ENCODE data around the gene LRRFIP2. TPM values are rescaled to one million over a fixed set of nuclear protein-coding genes. Genes with fewer than 3 reads are reported as not detected.
"Not testable (repeated sequence)": the region's sequence is repeated elsewhere in the genome, so short reads cannot be mapped to it uniquely, and the experiment has no call there.

LRRFIP2 gene, protein sequence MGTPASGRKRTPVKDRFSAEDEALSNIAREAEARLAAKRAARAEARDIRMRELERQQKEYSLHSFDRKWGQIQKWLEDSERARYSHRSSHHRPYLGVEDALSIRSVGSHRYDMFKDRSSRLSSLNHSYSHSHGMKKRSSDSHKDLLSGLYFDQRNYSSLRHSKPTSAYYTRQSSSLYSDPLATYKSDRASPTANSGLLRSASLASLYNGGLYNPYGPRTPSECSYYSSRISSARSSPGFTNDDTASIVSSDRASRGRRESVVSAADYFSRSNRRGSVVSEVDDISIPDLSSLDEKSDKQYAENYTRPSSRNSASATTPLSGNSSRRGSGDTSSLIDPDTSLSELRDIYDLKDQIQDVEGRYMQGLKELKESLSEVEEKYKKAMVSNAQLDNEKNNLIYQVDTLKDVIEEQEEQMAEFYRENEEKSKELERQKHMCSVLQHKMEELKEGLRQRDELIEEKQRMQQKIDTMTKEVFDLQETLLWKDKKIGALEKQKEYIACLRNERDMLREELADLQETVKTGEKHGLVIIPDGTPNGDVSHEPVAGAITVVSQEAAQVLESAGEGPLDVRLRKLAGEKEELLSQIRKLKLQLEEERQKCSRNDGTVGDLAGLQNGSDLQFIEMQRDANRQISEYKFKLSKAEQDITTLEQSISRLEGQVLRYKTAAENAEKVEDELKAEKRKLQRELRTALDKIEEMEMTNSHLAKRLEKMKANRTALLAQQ
- 56.2 TPM for polyA plus RNA-seq (2013, experiment 1 of 2; ENCODE audit: insufficient read length)
- polyA plus RNA-seq (2013, experiment 2 of 2; ENCODE audit: insufficient read length): 63.4 TPM

DNA sequence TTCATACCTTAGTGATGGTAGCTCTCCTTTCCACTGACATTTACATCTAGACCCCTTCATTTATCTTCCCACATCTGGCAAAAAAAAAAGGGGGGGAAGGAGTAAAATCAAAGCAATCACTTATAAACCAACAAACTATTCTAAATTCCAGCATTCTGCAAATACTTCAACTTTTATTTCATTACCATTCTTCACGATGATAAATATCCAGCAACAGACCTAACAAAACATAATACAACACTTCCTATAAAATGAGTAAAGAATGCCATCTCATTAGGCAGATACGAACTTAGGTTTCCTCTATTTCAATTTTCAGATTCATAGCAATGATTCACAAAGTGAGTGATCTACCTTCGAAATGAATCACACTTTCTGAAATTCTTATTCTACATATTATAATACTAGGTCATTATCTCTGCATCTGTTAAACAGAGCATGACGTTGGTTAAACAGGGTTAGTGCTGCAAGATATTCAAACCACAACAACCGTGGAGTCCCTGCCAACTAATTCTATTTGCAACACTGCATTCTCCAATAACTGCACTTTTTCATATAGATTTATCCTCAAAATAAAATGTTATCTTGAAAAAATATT is at the start of gene LRRFIP2:
LRRFIP2 (minus strand) TSS at position 51 of the 595 bp plus-strand sequence. CDS start 25,599 bp downstream, outside the sequence.
- DNase-seq: peak; percentile 51

DNA sequence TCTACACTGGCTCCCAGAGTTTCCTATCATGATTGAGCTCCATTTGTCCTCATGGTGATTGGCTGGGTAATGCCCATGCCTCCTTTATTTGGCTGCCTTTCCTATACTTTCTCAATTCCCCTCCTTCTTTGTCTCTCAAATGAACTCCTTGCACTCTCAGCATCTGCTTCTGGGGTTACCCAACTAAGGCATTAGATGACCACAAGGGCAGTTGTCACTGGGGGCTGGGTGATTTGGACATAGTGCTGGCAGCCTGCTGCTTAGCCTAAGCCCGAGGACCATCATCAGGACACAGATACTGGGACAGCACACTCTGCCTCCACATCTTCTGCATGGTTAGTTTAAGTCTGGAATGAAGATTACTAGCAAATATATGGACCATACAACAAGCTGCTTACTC is 49.2 kb upstream of the LRRFIP2 start:
- DNase-seq: no peak

DNA sequence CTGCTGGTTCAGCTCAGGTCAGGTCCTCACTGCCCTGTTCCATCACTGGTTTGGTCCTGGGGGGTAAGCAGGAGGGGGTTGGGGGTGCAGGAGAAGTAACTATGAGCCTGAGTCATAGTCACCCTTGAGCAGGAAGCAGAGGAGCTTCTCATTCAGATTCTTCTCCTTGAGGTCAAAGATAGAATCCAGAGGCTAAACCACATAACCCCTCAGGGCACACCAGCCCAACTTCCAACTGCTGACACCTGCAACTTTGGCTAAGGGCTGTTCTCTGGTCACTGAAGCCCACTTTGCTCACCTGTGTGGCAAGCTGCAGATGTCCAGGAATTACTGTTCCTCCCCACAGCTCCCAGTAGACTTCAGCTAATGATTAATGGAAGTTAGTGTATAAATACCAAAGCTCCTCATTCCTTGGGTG is 48.8 kb upstream of the LRRFIP2 start:
- DNase-seq: peak; percentile 25

DNA sequence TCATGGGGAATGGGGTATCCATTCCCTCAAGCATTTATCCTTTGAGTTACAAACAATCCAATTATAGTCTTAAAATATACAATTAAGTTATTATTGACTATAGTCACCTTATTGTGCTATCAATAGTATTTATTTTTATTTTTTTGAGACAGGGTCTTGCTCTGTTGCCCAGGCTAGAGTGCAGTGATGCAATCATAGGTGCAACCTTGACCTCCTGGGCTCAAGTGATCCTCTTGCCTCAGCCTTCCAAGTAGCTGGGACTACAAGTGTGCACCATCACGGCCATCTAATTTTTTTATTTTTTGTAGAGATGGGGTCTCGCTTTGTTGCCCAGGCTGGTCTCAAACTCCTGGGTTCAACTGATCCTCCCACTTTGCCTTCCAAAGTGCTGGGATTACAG is 48.2 kb upstream of the LRRFIP2 start:
- DNase-seq: not testable (repeated sequence)

DNA sequence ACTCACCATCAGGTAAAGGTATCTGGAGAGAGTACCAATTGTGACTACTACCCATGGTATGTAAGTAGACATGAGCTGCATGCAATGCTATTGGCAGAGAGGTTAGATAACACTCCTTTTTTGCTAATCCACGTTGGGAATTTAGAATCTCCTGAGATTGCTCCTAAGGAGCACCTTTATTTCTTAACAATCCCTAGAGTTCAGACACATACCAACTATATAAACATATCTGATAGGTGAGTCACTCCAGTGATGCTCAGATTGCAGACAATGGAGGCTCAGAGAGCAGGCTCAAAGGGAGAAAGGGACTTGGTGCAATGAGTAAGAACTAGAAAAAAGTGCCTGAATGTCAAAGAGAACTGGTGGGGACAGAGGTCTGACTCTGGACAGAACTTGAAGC is 47.0 kb upstream of the LRRFIP2 start:
- DNase-seq: peak; percentile 72

DNA sequence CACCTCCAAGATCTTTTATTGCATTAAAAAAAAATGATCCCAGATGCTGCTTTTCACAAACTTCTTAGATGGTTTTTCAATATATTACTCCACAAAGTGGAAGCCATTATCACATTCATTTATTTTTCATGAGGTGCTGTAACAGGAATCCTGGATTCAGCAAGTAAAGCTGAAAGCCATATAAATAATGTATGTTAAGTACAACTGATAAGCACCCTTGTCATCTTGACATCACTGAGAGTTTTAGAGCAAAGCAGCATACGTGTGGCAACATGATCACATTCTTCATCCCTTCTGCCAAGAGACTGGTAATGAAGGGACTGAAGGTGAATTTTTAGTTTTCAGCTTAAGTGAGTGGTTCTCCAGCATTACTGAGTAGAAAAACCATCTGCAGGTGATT is 44.9 kb upstream of the LRRFIP2 start:
- DNase-seq: no peak

DNA sequence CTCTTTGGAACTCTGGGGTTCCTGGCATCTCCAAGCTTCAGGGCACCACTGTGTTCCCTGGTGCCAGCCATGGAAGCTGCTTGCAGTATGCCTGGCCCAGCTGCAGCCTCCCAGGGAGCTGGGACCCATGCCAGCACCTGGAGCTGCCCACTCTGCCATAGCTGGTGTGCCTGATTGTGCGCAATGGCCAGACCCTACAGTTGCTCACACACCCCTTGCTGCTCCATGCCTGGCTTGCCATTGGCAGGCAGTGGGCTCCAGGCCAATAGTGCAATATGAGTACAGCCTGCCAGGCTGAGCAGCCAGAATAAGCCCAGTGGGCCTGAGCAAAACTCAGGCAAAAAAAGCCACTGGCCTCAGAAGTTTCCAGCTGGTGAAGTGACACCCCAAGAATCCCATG is 43.8 kb upstream of the LRRFIP2 start:
- no peak for DNase-seq

DNA sequence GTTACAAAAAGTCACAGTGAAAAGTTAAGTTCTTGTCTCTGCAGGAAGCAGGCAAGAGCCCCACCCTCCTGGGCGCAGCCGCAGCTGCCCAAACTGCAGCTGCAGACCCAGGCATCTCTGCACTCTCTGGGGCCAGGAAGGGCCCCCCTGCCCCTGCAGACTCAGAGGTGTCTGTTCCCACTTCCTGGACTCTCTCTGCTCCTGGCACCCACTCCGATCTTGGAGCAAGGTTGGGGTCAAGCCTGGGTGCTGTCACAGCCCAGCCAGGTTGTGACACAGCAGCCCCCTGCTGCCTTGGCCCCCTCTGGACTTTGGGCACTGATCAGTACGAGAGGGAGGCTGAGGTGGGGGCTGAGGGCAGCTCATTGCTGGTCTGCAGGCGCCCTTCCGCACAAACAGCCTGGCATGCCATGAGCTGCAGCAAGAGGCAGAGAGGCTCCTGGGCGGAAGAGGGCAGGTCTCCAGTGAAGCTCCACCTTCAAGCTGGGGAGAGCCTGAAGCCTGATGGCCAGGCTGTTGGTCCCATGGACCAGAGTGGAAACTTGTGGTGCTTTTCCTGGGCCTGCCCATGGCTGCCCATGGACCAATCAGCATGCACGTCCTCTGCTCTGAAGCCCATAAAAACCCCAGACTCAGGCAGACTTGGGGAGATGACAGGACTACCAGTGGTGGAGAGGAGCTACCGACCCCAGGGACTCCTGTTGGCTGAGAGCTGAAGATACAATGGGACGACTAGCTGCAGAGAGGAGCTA is 42.9 kb upstream of the LRRFIP2 start:
- DNase-seq: no peak

DNA sequence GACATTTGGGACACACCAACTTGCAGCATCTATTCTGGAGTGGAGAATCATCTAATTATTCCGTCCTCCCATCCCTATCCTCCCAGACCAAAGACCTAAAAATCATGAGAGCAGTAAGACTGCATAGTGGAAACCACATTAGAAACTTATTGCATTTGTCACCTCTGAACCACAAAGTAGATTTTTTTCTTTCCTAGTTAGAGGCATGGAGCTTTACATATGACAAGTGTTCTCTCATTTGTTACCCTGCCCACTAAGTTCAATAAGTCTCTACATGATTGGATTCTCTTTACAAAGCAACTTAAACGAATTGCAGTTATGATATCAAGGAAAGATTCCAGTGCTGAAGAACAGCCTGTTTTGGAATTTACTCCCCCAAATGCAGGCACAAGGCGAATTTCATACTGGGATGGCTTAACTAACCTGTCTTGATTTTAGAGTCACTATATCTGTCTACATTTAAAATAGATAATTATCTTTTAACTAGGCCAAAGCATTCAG is 42.3 kb upstream of the LRRFIP2 start:
- no peak for DNase-seq

DNA sequence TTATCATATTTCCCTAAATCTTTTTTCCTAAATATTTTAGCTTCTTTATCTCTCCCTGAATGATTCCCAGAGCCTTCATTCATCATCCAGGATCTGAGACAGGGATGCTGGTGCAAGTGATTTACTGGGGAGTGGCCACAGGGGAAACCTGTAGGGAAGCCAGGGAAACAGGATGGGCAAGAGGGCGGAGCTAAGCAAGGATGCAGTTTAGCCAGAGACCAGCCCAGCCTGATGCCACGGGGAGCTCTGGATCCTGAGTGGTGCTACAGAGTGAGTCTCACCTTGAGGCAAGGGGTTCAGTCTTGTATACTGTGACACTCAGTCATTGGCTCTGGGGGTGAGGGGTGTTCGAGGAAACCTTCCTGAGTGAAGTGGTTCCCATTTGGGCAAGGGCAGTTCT is 39.7 kb upstream of the LRRFIP2 start:
- DNase-seq: no peak

DNA sequence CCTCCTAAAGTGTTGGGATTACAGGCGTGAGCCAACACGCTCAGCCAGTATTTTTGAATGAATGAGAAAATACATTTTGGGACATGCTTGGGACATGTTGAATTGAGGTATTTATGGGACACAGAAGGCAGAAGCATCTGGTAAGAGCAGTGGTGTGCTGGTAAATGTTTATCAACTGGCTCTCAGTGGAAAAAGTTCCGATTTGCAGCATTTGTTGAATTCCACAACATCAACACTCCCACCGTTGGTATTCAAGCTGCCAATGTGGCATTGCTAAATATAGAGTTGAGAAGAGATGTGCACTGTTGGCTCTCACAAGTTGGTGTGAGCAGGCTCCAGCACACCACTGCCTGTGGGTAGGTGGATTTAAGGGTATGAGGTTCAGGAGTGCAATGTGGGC is 35.8 kb upstream of the LRRFIP2 start:
- peak; percentile 80 for DNase-seq

DNA sequence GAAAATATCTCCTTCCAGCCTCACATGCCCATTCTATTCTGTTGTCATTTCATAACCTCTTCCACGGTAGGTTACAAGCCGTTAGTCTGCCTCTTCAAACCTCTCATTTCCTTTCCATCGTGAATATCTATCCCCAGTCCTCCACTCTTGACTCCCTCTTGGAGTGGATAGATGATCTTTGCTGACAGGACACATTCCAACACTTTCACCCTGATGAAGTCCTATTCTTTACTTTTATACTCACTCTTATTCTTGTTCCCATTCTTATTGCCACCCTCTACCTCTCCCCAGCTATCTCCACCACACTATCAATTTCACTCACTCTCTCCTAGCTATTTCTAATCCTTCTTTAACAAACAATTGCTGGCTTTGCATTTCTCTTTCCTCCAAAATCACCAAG is 34.2 kb upstream of the LRRFIP2 start:
- DNase-seq: not testable (repeated sequence)

DNA sequence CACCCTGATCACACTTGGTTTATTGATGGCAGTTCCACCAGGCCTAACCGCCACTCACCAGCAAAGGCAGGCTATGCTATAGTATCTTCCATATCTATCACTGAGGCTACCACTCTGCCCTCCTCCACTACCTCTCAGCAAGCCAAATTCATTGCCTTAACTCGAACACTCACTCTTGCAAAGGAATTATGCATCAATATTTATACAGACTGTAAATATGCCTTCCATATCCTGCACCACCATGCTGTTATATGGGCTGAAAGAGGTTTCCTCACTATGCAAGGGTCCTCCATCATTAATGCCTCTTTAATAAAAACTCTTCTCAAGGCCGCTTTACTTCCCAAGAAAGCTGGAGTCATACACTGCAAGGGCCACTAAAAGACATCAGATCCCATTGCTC is 33.6 kb upstream of the LRRFIP2 start:
- not testable (repeated sequence) for DNase-seq

DNA sequence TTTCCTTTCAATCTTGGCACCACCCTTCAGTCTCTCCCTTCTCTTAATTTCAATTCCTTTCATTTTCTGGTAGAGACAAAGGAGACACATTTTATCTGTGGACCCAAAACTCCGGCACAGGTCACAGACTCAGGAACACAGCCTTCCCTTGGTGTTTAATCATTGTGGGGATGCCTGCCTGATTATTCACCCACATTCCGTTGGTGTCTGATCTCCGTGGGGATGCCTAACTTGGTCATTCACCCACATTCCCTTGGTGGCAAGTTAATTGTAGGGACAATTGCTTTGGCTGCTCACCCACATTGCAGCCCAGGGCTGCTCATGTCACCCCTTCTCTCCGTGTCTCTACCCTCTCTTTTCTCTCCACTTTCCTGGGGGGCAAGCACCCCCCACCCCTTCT is 31.7 kb upstream of the LRRFIP2 start:
- peak; percentile 85 for DNase-seq

DNA sequence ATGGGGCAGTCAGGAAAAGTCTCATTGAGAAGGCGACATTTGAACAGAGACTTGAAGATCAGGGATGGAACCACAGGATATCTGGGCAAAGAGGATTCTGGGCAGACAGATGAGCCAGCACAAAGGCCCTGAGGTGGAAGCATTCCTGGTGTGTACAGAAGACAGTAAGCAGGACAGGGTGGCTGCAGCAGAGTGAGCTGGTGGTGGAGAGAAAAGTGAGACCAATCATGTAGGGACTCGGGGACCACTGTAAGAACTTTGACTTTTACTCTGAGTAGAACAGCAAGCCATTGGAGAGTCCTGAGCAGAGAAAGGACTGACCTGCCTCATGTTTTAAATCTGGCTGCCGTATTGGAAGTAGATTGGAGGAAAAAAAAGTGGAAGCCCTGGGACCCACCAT is 29.9 kb upstream of the LRRFIP2 start:
- DNase-seq: no peak

DNA sequence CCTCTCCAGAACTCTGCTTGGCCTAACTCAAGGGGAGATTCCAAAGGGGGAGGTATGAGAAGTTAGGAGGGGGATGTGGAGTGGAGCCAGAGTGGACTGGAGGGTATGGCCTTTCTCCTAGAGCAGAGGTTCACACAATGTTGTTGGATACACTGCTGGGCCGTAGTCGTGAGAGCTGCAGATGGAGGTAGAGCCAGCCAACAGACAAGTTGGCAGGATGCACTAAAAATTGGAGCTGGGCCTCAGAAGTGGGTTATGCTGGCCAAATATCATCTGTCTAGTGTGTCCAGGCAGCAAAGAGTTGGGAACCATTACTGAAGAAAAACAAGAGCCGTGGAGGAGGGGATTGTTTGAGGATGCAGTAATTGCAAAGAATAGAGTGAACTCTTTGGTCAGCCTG is 27.7 kb upstream of the LRRFIP2 start:
- no peak for DNase-seq

DNA sequence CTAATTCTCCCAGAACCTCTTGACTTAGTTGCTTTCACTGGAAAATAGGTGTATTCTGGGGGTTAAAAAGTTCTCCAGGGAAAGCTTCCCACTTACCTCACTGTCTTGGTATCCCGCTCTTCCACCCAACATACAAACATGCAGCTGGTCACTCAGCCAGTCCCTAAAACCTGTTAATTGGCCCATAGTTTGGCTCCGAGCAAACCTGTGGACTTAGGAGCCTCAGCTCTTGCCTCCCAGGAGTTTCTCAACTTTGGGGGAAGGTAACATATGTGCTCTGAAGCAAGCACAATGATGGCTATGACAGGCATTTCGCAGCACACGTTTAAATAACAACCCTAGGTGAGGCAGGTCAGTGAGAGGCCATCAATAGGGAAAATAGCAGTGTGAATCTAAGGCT is 25.8 kb upstream of the LRRFIP2 start:
- DNase-seq: no peak

DNA sequence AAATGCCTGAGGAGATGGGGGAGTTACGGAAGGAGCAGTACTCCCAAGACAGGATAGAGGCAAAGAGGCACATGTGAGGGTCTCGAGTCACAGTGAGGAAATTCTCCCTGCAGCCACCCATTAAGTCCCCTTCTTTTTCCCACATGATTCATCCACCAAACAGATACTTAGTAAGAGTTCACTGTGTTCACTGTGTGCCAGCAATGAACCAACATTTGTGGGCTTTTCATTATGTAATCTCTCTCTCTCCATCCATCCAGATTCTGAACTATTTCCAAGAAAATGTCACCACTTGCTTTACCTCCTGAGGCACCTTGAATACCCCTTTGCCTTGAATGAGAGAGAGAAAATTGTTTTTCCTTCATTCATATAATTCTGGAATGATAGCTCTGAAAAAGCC is 24.6 kb upstream of the LRRFIP2 start:
- DNase-seq: peak; percentile 43

DNA sequence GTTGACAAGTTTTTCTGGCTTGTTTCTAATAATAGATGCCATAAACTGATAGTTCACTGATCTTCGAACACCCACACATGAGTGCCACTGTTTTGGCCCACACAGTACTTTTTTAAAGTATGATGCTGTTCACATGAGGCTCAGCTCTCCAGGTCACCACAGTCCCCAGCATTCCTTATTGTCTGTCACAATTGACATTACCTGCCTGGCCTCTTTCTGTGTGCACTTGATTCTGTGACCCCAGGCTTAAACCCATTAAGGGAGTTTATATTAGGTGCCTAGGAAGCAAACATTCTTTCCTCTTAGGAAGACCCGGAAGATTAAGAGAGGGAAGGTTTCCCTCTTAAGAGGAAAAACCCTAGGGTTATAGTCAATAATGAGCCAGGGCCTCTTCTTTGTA is 24.2 kb upstream of the LRRFIP2 start:
- no peak for DNase-seq

DNA sequence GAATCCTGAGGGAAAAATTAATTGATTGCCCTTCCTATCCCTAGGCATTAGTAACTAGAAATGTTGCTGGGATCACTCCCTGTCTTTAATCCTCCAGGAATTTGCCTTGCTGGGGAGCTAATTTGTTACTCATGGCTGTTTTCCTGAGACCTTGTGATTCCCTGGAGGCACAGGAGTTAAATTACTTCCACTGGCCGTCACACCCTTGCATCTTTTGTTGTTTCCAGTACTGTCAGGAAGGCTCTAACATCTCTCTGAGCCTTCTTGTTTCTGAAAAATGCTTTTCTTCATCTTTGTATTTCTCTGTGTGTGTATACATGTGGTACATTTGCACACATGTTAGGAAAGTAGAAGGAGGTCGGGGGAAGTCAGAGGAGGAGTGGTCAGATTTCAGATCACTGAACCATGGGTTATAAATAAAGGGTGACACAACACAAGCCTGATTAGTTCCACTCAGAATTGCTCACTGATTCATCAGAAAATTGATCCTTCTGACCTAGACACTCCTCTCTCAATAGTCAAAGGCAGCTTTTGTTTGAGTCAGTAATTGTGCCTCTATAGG is 23.5 kb upstream of the LRRFIP2 start:
- peak; percentile 91 for DNase-seq

DNA sequence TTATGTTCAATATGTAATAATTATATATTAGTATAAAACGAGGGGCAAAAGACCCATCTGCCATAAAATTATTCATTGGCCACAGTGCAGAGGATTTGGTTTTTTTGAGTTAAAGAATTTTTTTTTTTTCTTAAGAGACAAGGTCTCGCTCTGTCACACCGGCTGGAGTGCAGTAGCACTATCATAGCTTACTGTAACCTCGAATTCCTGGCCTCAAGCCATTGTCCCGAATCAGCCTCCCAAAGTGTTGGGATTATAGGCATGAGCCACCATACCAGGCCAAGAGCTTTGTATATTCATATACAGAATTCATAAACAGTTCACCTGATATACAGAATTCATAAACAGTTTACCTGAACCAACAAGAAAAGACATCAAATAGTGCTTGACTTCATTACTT is 20.2 kb upstream of the LRRFIP2 start:
- DNase-seq: no peak

DNA sequence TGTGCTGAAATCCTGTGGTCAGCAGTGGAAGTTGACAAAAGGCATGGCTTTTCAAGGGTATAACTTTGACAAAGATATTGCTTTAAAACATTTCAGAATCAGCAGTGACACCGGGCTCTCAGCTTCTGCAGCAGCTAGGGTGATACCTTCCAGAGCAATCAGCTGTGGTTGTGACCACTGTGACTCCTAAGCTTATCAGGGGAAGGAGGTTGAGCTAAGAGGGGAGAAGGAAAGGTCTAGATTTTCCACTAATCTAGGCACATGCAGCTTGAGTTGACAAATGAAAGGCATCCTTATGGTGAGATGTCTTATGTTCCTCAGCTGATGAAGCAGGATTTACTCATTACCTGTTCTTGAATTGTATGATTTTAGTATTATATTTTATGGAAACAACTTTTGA is 16.3 kb upstream of the LRRFIP2 start:
- DNase-seq: no peak

Measured in fibroblast of skin of scalp (primary cell).